NT2/D1 (cell line): ENCODE results near the gene SELENOI.

ENCODE experiments used
- YY1 ChIP-seq: IDR thresholded peaks from 2 replicates; pipeline ENCODE4 v1.6.1; 2011; ENCODE audit not compliant: insufficient read length, insufficient read depth
- ZNF274 ChIP-seq: IDR thresholded peaks from 2 replicates; pipeline ENCODE4 v1.6.1; 2011; ENCODE audit warnings: mild to moderate bottlenecking, low read depth, low read length

DNA sequence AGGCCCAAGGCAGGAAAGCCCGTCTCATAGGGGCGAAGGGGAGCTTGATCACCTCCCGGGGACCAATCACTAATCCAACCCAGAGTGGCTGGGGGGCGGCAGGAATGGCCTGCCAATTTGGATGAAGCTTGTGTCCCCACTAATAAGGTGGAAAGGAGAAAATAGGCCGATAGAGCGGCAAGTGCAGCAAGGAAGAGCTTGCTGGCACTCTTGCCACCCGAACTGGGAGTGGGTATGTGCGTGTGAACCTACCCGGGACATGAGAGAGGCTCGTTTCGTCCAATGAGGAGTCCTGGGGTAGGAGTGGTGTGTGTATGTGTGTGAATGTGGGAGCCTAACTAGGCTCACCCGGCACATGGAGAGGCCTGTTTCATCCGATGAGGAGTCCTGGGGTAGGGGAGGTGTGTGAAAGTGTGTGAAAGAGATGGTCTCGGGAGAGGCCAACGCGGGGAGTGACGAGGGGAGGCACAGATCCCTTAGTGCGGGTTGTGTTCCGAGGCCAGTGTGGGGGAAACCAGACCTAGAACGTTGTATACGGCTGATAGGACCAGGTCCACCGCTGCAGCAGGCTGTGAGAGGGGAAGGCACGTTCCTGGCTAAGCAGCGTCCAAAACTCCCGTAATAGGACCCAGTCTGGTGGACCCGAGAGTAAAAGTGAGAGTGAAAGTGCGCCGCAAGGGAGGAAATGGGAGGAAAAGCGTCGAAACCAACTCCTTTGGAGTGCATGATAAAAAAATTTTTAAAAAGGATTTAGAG, 47.1 kb upstream of the SELENOI start:
- TF ChIP-seq ZNF274 = no peak
- TF ChIP-seq YY1 = no peak
